Inflammatory macrophage treated with lipopolysaccharide for 4 hours (primary cell): ENCODE results near the gene SLC25A19.
A peak's percentile ranks its signal among the peaks of the same experiment; 100 is the strongest.

ENCODE experiments used
- DNase-seq: peaks from one replicate; pipeline ENCODE4 v3.0.0-alpha.2; 2020

SLC25A19 gene

DNA sequence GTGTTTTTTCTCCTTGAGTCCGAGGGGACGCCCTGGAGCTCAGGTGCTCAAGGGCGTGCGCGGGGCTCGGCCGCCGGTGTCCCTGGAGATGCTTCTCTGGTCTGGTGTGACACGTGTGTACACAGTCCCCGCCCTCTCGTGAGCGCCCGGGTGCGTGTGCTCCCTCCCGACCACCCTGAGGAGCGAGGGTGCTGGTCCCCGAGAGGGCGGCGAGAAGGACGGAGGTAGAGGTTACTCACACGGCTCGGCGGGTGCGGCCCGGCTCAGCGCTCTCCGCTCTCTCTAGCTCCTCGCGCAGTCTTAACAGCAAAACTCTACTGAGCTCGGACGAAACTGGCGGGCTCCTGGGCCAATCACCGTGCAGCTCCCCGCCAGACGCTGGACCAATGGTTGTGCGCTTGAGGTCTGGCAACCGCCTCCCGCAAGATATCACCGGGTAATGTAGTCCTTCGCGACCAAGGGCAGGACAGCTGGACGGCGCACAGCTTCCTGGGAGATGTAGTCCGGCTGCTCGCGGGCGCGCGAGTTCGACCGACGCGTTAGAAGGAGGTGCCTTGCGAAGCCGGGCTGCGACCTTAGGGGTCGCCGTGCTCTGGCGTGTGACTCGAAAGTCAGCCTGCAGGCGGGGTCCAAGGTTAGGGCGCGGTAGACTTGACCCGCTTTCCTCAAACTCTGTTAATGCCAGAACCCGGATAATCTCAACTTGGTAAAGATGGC is at the start of gene SLC25A19:
TSS of gene SLC25A19 (minus strand) at position 319 of the 717 bp plus-strand sequence. CDS start 2,669 bp downstream, outside the sequence.
- peak; percentile 99 for DNase-seq

DNA sequence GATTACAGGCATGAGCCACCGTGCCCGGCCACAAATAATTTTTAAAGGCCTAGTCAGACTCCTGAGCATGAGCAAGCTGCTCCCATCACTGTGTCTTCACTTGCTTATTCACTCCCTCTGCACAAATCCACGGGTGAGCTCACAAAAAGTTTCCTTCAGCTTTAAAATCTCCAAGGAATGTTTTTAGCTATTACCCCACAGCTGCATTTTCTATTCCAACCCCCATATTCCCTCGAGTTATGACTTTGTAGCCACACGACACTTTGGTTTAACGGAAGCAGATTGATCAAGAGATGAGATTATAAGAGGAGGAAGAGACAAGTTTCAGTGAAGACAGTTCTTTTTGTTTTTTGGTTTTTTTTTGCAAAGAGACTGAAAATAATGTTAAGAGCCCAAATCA is 49.1 kb upstream of the SLC25A19 start:
- peak; percentile 55 for DNase-seq

DNA sequence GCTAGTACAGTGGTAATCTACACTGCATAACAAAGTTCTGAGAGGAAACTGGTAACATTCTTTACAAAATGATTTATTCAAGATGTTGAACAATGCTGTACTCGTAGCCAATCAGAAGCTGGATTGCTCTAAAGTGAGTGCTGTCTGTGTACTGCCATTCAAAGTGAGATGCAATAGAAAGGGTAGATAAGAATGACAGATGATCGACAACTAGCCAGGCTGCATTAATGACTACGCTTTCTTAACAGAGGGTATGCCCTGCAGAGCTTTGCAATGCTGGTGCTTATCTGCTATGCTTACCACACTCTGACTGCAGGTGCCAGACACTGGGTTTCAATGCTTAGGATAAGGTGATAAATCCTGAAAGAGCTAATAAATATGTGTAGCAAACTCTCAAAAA is 46.1 kb upstream of the SLC25A19 start:
- no peak for DNase-seq

DNA sequence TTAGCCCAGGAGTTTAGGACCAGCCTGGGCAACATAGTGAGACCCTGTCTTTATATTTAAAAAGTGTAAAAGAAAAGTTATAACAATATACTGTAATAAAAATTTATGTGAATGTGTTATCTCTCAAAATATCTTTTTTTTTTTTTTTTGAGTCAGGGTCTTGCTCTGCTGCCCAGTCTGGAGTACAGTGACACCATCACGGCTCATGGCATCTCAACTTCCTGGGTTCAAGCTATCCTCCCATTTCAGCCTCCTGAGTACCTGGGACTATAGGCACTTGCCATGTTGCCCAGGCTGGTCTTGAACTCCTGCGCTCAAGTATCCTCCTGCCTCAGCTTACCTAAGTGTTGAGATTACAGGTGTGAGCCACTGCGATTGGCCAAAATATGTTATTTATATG is 45.5 kb upstream of the SLC25A19 start:
- no peak for DNase-seq

DNA sequence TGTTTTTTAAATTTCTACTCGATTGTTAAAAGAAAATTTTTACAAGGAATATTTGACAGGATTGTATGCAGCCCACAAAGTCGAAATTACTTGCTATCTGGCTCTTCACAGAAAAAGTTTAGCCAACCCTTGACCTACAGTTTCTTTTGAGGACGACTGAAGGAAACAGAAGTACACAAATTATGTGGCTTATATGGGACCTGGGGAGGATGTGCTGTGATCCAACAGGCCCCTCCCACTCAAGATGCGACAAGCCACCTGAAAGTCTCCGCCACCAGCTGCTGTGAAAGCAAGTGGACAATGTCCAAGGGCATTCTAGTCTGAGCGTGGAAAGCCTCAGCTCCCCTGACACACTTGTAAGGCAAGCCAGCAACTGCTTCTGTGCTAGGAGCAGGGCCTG is 42.4 kb upstream of the SLC25A19 start:
- no peak for DNase-seq

DNA sequence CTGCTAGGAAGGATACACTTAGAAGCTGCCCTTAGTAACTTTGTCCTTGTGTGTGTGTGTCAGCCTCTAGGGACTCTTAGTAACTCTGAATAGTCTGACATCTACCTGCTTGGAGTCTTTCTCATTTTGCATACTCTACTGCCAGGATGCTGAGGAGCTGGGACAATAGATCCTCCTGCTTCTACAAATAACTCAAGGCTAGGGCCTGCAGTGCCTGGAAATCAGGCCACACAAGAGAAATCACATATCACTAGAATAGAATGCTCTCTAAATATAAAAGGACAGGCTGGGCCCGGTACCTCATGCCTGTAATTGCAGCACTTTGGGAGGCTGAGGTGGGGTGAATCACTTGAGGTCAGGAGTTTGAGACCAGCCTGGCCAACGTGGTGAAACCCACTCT is 38.5 kb upstream of the SLC25A19 start:
- DNase-seq, result no peak

DNA sequence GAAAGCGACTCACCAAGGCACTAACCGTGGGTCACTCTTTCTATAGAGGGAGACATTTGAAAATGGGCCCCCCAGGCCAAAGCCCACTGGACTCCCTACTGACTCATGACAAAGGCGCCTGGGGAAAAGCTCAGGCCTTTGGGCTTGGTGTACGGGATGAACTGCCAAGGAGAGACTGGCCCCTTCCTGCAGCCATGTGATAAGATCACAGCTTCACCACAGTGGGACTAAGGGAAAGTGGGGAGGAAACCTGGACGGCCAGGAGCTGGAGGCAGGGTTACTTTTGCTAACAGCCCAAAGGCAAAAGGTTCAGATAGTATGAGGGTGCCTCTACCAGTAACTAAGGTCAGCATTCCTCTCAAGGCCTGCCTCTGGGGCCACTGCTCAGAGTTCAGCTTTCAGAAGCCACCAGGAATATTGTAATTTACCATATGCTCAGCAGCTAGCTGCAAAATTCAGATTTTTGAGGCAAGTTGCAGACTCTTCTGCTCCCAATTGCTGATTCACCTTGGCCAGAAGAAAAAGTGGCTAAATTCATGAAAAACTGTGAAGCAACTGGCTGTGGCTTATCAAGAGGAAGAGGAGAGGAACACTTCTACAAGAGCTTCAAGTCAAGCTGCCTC is 37.1 kb upstream of the SLC25A19 start:
- DNase-seq, result no peak

DNA sequence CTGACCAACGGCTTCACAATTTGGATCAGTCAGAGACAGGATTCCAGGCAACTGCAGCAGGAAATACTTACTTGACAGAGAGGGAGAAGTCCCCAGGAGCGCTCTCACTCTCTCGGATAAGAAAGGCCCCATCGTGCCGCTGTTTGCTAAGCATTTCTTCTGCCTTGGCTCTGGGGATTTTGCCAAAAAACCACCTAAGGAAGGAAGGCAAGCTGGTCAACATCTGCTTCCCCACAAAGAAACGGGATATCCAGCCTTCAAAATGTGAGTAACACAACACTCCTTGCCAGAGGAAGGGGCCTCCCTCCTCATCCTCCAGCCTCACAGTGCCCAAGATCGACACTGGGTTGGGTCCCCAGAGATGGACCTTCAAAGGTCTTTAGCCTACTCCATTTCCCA is 36.6 kb upstream of the SLC25A19 start:
- DNase-seq, result peak; percentile 42

DNA sequence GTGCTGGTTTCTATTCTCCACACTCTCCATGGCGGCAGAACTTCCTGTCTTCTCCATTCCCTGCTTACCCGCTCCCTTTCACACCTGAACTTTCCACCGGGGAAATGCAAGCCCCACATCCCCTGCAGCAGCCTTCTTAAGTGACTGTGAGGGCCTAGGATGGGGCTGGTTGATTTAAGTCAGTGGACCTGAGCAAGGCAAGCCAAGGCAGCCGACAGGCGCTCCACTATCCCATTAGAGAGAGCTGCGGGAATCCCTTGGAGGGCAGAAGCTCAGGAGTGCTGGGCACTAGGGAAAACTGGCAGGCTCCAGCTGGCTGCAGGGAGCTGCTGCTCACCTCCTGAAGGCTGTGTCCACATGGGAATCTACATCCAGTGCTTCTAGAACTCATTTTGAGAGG is 36.1 kb upstream of the SLC25A19 start:
- DNase-seq, result no peak

DNA sequence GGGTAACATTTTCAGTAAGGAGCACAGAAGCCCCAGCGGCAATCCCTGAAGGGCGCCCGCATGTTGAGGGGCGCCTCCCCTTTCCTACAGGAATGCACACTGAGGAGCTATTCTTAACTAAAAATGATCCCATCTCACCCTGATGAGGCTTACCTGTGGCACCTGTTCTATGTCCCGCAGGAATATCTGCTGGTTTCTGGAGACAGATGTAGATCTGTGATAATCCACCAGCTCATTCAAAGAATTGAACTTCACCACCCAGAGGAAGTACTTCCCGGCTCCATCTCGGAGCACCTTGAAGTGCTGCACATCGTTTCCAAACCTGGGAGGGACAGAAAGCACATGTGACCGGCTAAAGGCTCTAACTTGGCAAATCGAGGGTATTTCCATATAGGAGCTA is 32.3 kb upstream of the SLC25A19 start:
- DNase-seq, result no peak

DNA sequence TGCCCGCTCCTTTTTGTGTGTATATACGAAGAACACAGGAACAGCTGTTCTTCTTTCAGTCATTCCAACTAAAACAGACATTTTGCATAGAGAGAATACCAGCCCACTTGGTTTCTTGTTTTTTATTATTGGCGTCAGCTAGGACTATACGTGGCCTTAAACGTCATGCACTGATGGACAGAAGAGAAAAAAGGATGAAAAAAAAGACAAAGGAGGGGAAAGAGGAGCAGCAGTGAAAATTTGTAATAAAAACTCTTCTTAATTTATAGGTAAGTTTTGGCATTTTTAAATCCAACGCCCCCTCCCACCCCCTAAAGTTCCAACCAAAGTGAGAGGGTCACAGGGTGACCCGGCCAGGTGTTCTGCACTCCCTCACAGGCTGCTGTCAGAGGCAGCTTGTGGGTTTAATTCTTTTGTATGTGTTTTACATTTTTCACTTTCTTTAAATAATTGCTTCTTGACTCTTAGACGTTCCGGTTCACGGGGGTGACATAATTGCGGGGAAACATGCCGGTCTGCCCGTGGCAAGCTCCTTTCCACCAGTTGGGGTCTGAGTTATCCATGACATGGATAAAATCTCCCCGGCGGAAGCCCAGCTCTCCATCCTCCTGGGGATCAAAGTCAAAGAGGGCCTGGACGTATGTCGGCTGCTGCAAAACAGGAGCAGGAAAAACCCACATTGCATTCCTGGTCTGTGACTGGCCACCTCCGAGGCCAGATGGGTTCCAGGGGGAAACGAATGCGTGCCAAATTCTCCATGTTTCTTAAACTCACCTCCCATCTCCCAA is 30.9 kb upstream of the SLC25A19 start:
- no peak for DNase-seq

DNA sequence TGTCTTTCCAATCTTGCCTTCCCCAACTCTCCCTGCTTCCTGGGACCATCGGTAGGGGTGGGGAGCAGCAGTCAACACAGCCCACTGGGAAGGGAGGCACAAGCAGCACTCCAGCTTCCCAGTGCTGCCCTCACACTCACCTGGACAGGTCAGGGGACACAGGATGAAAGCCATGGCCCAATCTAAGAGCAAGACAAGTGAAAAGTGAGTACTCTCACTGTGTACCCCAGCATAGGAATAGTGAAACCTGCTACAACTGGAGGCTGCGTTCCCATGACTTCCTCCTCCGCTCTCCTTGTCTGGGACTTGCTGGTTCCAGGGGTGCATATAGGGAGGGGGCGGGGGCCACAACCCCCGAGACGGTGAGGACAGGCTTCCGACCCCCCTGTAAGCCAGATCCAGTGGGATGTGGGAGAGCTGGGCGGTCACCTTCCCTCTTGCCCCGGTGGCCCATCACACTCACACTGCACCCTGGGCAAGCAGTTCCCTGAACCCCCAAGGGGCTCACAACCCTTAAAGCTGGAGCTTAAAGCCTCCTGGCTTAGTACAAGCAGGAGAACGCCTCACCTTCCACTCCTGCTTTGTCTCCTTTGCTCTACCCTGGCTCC is 29.5 kb upstream of the SLC25A19 start:
- DNase-seq, result no peak

DNA sequence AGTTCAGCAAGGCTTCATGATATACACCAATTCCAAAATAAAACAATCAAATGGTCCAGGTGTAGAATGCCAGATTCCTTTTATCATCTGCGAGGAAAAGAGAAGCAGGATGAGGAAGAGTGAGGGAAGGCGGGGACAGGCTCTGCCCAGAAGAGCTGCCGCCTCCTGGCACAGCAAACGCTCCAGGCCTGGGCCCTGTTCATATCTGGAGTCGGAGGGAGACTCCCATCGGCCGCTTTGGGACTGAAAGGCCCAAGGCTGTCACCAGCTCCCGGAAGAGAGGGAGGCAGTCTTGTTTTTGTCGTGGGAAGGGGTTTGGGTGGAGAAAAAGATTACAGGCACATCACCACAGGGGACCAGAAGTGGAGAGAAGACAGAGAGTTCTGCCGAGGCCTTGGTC is 29.0 kb upstream of the SLC25A19 start:
- DNase-seq, result no peak

DNA sequence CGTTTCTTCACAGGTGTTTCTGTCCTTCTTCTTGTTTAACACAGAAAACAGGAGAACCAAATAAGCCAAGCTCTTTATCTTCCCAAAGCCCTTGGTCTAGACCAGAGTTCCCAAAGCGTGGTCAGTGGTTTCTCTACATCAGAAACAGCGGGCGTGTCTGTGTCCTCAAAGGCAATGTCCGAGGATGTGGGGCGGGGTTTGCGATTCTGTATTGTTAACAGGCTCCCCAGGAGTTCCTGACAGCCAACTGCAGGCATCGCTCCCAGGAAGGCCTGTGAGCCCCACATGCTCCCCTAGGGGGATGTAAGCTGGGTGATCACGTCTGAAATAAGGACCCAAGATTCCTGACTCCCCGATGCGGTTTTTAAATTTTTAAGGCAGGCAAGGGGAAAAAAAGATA is 28.4 kb upstream of the SLC25A19 start:
- DNase-seq, result peak; percentile 35

DNA sequence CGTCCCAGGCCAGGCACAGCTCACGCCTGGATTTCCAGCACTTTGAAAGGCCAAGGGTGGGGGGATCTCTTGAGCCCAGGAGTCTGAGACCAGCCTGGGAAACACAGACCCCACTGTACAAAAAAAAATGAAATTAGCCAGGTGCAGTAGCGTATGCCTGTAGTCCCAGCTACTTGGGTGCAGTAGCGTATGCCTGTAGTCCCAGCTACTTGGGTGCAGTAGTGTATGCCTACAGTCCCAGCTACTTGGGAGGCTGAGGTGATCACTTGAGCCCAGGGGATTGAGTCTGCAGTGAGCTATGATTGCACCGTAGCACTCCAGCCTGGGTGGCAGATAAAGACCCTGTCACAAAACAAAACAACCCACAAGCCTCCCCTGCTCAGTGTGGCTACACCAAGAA is 27.0 kb upstream of the SLC25A19 start:
- no peak for DNase-seq

DNA sequence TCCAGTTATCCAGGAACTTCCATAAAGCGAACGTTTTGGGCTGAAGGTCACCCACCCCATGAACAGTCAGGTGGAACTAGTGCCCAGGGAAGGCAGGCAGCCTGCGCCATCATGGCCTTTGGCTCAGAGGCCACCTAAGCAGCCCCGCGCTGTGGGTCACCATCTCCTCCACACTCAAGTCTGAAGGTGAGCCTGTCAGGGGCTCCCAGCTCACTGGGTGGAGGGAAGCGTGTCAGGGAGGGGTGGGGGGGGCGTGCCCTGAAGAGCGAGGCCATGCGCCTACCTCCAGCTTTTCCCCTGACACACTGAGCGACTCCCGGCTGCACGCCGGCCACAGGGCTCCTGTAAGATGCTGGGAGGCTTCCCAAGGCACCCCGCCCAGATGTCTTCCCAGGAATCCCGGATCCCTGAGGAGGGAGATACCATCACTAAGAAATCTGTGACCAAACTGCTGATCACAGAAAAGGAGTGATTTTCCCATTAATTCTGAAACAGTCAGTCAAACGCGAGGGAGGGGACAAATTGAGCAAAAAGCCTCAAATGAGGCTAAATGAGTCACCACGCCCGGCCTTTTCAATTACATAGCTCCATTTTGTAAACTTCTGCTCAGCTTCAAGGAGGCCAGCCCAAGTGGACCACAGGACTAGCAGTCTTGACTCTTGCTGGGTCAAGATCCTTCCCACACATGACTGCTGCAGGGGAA is 26.5 kb upstream of the SLC25A19 start:
- peak; percentile 94 for DNase-seq

DNA sequence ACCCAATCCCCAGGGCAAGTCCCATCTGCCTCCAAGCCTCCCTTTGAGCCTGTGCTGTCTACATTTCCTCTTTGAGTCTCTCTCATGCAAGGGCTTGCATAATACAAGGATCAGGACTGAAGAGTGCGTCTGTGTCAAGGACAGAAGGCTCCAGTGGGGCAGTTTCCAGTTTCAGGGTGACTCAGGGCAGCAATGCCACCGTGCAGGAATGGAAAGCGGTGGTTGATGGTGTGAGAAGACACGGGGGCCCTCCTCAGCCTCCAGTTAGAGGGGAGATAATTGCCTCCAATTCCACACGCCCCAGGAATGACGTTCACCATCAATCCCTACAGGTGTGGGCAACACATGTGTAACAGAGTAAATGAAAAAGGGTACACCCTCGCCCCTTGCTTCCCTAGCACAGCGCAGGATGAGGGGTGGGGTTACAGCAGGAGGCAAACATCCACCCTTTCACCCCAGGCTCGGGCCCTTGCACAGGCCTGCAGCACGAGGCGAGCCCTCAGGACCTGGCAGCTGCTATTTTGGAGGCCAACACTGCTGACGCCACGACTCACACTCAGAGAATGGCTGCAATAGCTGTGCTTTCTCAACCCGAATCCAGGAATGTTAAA is 24.8 kb upstream of the SLC25A19 start:
- DNase-seq, result peak; percentile 99

DNA sequence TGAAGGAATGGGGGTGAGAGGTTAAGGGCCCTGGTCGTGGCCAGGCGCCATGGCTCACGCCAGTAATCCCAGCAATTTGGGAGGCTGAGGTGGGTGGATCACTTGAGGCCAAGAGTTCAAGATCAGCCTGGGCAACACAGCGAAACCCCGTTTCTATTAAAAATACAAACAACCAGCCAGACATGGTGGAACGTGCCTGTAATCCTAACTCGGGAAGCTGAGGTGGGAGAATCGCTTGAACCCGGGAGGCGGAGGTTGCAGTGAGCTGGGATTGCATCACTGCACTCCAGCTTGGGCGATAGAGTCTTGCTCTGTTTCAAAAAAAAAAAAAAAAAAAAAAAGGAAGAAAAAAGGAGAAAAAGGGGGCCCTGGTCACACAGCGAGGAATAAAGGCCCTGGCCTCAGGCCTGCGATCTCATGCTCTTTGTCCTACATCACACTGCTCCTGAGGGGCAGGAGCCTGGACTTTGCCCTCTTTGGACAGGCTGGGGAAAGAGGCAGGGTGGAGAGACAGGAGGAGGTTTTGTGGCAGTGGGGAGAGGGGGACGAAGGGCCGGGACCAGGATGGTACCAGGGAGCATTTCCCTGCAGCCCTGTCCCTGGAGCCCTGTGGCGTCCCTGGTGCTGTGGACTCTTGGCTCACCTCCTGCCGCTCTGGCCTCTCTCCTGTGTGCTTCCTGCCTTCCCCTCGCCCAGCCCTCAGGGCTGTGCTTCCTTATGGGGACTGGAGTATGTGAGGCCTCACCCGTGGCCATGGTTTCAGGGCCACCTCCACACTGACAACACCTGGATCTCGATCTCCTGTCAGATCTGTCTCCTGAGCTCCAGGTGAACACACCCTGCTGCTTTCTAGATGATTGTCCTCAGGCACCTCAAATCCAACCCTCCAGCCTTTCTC is 19.7 kb upstream of the SLC25A19 start:
- peak; percentile 50 for DNase-seq

DNA sequence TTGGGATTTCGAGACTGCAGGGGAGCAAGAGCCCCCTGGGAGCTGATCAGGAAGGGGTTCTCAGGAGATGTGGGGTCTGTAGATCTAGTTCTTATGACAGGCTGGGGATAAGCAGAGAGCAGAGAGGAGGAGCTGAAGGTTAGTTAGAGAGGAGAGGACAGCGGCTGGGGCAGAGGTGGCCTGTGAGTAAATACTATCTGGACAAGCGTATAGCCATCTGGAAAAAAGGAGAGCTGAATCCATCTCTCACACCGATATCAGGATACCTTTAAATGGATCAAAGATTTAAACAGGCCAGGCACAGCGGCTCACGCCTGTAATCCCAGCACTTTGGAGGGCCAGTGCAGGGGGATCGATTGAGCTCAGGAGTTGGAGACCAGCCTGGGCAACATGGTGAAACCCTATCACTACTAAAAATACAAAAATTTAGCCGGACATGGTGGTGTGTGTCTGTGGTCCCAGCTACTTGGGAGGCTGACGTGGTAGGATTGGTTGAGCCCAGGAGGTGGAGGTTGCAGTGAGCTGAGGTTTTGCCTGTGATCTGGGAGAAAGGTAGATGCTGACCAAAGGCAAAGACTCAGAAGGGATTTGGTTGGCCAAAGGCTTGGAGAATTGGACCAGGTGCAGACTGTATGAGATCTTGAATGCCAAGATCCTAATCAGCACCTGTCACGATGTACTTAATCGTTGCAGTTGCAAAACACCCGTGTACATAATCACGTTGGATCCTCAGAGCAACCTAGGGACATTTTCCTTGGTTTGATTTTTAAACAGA is 18.9 kb upstream of the SLC25A19 start:
- DNase-seq, result no peak

DNA sequence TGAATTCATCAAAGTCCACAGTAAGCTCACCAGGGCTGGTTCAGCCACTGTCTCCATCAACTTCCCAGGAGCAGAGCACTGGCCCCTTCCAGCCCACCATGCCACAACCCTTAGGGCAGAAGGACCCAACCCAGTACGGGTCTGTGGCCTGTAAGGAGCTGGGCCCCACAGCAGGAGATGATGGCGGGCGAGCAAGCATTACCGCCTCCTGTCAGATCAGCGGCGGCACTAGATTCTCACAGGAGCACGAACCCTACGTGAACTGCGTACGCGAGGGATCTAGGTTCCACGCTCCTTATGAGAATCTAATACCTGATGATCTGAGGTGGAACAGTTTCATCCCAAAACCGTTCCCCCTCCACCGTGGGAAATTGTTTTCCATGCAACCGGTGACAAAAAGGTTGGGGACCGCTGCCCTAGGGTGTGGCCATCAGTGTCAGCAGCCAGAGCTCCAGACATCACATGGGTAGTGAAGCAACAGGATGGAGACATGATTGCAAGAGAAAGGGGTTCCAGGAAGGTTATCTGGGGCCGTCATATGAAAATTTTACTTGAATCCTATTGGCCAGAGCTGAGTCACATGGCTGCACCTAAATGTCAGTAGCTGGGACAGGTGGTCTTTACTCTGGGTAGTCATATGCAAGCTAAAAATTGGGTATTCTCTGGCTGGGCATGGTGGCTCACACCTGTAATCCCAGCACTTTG is 12.4 kb upstream of the SLC25A19 start:
- DNase-seq, result peak; percentile 95
